Kidney (tissue), 14 donors: ENCODE measurements around the gene ELAVL2. TPM values are rescaled to one million over a fixed set of nuclear protein-coding genes. Genes with fewer than 3 reads are reported as not detected.

Experiments
- DNase-seq, 5 donors: peaks; one replicate each; pipeline ENCODE4 v3.0.0-alpha.2; 2013 to 2020
- FAIRE-seq: peaks from 2 replicates; lab custom pipeline; 2012; peaks lifted over from hg19 to GRCh38; lab: Jason Lieb, UNC
- H3K27ac ChIP-seq, 2 donors: one replicate each; pipeline ENCODE4 v1.7.0; 2013; ENCODE audit warnings: low read depth in 2 of 2, low read length in 2 of 2, inconsistent platforms in 1 of 2
- H3K27me3 ChIP-seq: one replicate; pipeline ENCODE4 v1.7.1; 2013; ENCODE audit warnings: low read length, inconsistent platforms; ENCODE audit not compliant: control insufficient read depth, insufficient read depth
- H3K36me3 ChIP-seq, 3 donors: one replicate each; pipeline versions ENCODE4 v1.7.0 to v1.7.1; 2013; ENCODE audit warnings: low read length in 3 of 3, control low read depth in 1 of 3, inconsistent platforms in 1 of 3; ENCODE audit not compliant: insufficient read depth in 3 of 3, control insufficient read depth in 2 of 3
- H3K4me1 ChIP-seq, 3 donors: one replicate each; pipeline versions ENCODE4 v1.7.0 to v1.7.1; 2013; ENCODE audit warnings: low read length in 3 of 3, inconsistent platforms in 1 of 3, low read depth in 1 of 3; ENCODE audit not compliant: control insufficient read depth in 2 of 3, insufficient read depth in 2 of 3
- H3K4me3 ChIP-seq, 3 donors: one replicate each; pipeline versions ENCODE4 v1.7.0 to v1.8.1; 2013; ENCODE audit warnings: low read length in 3 of 3, control low read depth in 1 of 3, inconsistent platforms in 1 of 3
- H3K9ac ChIP-seq, 3 donors: one replicate each; pipeline versions ENCODE4 v1.7.0 to v1.7.1; 2013; ENCODE audit warnings: low read length in 3 of 3, control low read depth in 1 of 3, inconsistent platforms in 1 of 3
- H3K9me3 ChIP-seq, 3 donors: one replicate each; pipeline versions ENCODE4 v1.7.0 to v1.7.1; 2013; ENCODE audit warnings: low read length in 3 of 3, control low read depth in 1 of 3, inconsistent platforms in 1 of 3; ENCODE audit not compliant: control insufficient read depth in 2 of 3, insufficient read depth in 1 of 3
- intact Hi-C: fragments of 100-400 bp; cut with DNase I; formaldehyde crosslinking; loops from one replicate; pipeline ENCODE4 v1.11.1; 2022
- polyA plus RNA-seq: library from polyadenylated mRNA; stranded (reverse); fragments of 350-450 nt; fragmentation: Illumina TruSeq; extraction: RNeasy Lipid Tissue Mini Kit (QIAGEN cat#74804); gene quantifications from one replicate; pipeline ENCODE4 v1.2.3, GENCODE V29; 2014; ENCODE audit warnings: low read depth, low replicate concordance; ENCODE audit not compliant: insufficient read depth
- total RNA-seq: library from RNA; stranded (reverse); fragmentation: NEBNext Ultra II Directional; extraction: Animal tissue kit (Norgen Biotek cat#: 25700); gene quantifications from one replicate; pipeline ENCODE4 v1.2.1, GENCODE V29; 2021
- TF ChIP-seq, protein P1 (sequence below): IDR thresholded peaks from 3 replicates; pipeline ENCODE4 v1.5.1; 2012; ENCODE audit warnings: mild to moderate bottlenecking, moderate library complexity, borderline replicate concordance; ENCODE audit not compliant: insufficient read depth; ENCODE audit errors: extremely low read depth
- donor health status: control.
- donor health status: control.
- donor health status: control.
- donor health status: control.
- donor health status: control.
- donor health status: DM: yes; HTN: yes; CAD: no.
- donor health status: Normal renal cell carcinoma (clear cell type).

Gene ELAVL2
- total and polyA plus RNA-seq, 2 donors from 2014 or later = 0.19 to 0.35 TPM

GRCh38 chr9:23830929-23831730, 5.1 kb upstream of the ELAVL2 start:
- Histone ChIP-seq H3K4me1 (peaks cover 0 to 1% (median 0%) of the 10 kb centered on the region in 3 donors), H3K36me3 (no peaks in the 10 kb centered on the region), H3K27ac (no peak overlapping the region), H3K9ac (no peak overlapping the region), H3K27me3 (peaks cover 23% of the 10 kb centered on the region), H3K4me3 (no peak overlapping the region), H3K9me3 (peaks cover 0 to 5% (median 0%) of the 10 kb centered on the region in 3 donors)
- intact Hi-C loops = no loop called here
- DNase-seq (peak in 3 of 5 donors; percentile 4 to 37 (median 14)), FAIRE-seq (no peak)
- TF ChIP-seq, protein P1, sequence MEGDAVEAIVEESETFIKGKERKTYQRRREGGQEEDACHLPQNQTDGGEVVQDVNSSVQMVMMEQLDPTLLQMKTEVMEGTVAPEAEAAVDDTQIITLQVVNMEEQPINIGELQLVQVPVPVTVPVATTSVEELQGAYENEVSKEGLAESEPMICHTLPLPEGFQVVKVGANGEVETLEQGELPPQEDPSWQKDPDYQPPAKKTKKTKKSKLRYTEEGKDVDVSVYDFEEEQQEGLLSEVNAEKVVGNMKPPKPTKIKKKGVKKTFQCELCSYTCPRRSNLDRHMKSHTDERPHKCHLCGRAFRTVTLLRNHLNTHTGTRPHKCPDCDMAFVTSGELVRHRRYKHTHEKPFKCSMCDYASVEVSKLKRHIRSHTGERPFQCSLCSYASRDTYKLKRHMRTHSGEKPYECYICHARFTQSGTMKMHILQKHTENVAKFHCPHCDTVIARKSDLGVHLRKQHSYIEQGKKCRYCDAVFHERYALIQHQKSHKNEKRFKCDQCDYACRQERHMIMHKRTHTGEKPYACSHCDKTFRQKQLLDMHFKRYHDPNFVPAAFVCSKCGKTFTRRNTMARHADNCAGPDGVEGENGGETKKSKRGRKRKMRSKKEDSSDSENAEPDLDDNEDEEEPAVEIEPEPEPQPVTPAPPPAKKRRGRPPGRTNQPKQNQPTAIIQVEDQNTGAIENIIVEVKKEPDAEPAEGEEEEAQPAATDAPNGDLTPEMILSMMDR = no peak

DNA sequence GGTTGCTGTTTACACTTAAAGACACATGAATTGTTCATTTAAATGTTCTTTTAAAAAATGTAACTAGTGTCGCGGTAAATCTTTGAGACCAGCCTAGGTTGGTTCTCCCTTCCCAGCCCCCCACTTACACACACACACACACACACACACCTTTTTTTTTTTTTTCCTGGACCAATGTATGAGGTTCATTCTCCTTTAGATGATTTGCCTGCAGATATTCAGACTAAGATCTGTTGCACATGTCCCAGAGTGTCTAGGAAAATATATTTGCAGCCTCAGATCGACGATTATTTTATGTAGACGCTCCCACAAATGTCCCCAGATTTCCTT, 4.4 kb upstream of the ELAVL2 start:
- H3K27ac ChIP-seq = no peak overlapping the region
- intact Hi-C loops = no loop called here
- DNase-seq (no peak), FAIRE-seq (no peak)
- H3K36me3 ChIP-seq = no peaks in the 10 kb centered on the region
- peaks cover 0 to 5% (median 0%) of the 10 kb centered on the region in 3 donors for H3K9me3 ChIP-seq
- H3K9ac ChIP-seq = no peak overlapping the region
- TF ChIP-seq, protein P1 = no peak
- H3K27me3 ChIP-seq = peaks cover 23% of the 10 kb centered on the region
- no peak overlapping the region for H3K4me3 ChIP-seq
- H3K4me1 ChIP-seq = peaks cover 0 to 2% (median 0%) of the 10 kb centered on the region in 3 donors

DNA sequence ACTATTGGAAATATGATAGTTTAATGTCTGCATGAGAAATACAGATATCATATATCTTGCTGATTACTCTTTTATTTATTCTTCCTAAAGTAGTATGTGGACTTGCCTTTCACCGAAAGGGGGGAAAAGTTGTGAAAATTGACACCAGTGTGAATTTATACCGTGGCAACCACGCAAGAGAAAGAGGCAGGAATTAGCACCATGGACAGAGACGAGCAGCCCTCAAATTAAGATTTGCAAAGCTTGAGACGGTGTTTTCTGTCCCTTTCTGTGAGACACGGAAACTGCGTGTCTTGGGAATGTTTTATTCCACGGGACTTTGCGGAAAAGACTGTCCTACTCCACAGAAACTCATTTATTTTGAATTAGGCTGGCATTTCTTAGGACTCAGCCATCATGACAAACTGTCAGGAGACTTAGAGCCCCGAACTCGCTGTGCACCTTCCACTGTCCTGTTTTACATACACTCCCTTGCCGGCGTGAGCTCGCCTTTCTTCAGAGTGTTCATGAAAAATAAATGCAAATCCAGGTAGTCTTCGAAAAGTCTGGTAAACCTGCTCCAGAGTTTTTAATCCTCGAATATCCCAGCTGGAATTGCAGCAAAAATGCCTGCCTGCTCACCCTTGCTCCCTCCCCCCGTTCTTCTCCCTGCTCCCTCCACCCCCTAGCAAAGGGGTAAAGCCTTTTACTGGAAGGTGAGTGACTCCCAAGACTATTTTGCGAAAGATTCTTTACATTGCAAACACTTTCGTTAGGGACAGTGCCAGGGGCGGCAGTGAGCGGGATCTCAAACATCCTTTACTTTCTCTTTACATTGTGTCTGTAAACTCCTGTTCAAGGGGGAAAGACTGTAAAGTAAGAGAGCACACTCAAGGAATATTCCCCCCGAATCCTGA, 3.8 kb upstream of the ELAVL2 start:
- Histone ChIP-seq H3K36me3 (no peaks in the 10 kb centered on the region), H3K27ac (no peak overlapping the region), H3K4me3 (peak overlapping the region in 1 of 3 donors; percentile 18), H3K27me3 (peaks cover 25% of the 10 kb centered on the region), H3K4me1 (peaks cover 0 to 2% (median 2%) of the 10 kb centered on the region in 3 donors), H3K9ac (no peak overlapping the region), H3K9me3 (peaks cover 0 to 5% (median 0%) of the 10 kb centered on the region in 3 donors)
- TF ChIP-seq, protein P1 = no peak
- intact Hi-C loops = no loop called here
- DNase-seq (peak in 4 of 5 donors; percentile 45 to 85 (median 73)), FAIRE-seq (no peak)
